ENCODE measurements around the gene PLXNB2.

DNA sequence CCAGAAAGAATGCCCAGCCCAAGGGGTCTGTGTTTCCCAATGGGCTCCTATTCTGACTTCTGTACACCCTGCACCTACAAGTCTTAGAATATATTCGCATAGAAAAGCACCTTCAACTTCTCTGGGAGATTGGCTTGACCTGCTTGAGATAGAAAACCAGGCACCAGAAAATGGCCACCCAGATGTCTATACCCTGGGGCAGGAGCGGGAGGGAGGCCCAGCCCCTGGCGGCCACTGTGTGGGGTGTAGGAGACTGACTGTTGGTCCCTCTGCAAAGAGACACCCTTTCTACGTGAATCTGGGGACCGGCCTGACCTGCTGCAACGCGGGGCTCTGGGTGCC lies 10.9 kb upstream of the PLXNB2 start:
- TF ChIP-seq, protein P1, sequence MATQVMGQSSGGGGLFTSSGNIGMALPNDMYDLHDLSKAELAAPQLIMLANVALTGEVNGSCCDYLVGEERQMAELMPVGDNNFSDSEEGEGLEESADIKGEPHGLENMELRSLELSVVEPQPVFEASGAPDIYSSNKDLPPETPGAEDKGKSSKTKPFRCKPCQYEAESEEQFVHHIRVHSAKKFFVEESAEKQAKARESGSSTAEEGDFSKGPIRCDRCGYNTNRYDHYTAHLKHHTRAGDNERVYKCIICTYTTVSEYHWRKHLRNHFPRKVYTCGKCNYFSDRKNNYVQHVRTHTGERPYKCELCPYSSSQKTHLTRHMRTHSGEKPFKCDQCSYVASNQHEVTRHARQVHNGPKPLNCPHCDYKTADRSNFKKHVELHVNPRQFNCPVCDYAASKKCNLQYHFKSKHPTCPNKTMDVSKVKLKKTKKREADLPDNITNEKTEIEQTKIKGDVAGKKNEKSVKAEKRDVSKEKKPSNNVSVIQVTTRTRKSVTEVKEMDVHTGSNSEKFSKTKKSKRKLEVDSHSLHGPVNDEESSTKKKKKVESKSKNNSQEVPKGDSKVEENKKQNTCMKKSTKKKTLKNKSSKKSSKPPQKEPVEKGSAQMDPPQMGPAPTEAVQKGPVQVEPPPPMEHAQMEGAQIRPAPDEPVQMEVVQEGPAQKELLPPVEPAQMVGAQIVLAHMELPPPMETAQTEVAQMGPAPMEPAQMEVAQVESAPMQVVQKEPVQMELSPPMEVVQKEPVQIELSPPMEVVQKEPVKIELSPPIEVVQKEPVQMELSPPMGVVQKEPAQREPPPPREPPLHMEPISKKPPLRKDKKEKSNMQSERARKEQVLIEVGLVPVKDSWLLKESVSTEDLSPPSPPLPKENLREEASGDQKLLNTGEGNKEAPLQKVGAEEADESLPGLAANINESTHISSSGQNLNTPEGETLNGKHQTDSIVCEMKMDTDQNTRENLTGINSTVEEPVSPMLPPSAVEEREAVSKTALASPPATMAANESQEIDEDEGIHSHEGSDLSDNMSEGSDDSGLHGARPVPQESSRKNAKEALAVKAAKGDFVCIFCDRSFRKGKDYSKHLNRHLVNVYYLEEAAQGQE (IDR thresholded peaks at IDR 0.05; ENCODE audit: insufficient read depth in 1 of 2, low read depth in 2 of 2, low read length in 2 of 2): no peak
- TF ChIP-seq POLR2AphosphoS5 (IDR thresholded peaks at IDR 0.05; ENCODE audit: low read depth, low read length): no peak
- no peak for TF ChIP-seq TAF1 (IDR thresholded peaks at IDR 0.05; ENCODE audit: borderline replicate concordance, insufficient read depth, low read length)
- TF ChIP-seq SIN3A (IDR thresholded peaks at IDR 0.05; ENCODE audit: borderline replicate concordance, insufficient read depth, low read length): no peak
- no peak for TF ChIP-seq FOXP2 (optimal IDR thresholded peaks at IDR 0.05; ENCODE audit: borderline replicate concordance, extremely low read depth, extremely low read length, insufficient read depth)
